ENCODE results near the gene ALG1L2.
A peak's percentile ranks its signal among the peaks of the same experiment; 100 is the strongest.
"Not testable (repeated sequence)": the region's sequence is repeated elsewhere in the genome, so short reads cannot be mapped to it uniquely, and the experiment has no call there.

ALG1L2 gene

DNA sequence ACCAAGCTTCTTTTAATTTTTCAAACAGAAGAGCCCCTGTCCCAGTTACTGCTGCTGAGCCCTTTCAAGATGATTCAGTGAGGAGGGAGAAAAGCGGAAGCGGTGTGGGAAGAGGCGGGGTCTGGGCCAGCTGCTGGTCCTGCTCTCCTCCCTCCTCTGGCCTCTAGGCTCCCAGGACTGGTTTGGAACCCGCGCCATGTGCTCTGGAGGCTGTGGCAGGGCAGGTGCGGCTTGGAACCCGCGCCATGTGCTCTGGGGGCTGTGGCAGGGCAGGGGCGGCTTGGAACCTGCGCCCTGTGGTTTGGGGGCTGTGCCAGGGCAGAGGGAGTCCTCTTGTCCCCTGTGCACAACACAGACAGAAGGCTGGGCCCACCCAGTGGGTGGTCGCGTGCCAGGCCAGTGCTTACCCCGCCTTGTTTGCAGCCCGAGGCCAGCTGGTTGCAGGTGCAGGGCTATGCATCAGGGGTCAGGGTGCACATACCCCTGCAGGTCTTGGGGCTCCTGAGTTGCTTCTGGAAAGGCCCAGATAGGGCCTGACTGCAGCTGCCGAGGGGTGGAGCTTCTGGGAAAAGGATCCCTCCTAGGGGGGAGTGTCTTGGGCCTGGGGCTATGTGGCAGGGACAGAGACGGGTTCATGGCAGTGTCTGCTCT is 12.2 kb downstream of the ALG1L2 start:
- DNase-seq (ENCODE audit: low read depth in 2 of 2): no peak

DNA sequence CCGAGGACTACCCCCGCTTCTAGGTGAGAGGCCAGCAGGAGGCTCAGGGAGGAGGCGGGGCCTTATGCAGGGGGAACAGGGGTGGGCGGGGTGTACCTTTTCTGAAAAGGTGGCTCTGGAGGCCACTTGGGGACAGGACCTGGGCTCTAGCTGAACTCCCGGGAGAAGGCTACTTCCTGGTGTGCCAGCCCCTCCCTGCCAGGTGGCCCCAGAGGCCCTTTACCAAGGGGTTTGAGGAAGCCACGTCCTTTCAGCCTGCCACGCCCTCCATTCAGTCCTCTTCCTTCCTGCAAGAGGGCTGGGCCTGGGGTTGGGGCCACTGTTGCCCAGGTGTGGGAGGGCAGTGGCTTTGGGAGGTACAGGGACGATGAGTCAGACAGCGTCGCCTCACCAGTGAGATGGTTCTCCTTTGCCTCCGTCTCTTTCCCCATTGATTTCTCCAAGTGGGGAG is 12.9 kb downstream of the ALG1L2 start:
- DNase-seq (ENCODE audit: low read depth in 2 of 2): not testable (repeated sequence)

GRCh38 chr3:130095858-130096257 is 14.2 kb downstream of the ALG1L2 start:
- not testable (repeated sequence) for DNase-seq (ENCODE audit: low read depth in 2 of 2)

DNA sequence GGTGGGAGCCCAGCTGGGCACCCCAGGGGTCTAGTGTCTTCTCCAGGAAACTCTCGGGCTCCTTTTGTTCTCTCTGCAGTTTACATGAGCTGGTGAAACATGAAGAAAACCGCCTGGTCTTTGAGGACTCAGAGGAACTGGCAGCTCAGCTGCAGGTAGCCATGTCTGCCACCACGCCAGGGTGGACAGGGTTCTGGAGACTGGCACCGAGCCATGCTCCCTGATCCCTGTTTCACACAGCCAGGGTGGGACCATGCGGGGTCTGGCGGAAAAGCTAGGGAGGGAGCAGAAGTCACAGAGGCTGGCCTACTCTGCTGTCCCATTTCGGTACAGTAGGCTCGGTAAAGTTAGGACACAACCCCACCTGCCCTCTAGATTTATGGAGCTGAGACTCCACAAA is 15.5 kb downstream of the ALG1L2 start:
- DNase-seq (ENCODE audit: low read depth in 2 of 2): not testable (repeated sequence)

DNA sequence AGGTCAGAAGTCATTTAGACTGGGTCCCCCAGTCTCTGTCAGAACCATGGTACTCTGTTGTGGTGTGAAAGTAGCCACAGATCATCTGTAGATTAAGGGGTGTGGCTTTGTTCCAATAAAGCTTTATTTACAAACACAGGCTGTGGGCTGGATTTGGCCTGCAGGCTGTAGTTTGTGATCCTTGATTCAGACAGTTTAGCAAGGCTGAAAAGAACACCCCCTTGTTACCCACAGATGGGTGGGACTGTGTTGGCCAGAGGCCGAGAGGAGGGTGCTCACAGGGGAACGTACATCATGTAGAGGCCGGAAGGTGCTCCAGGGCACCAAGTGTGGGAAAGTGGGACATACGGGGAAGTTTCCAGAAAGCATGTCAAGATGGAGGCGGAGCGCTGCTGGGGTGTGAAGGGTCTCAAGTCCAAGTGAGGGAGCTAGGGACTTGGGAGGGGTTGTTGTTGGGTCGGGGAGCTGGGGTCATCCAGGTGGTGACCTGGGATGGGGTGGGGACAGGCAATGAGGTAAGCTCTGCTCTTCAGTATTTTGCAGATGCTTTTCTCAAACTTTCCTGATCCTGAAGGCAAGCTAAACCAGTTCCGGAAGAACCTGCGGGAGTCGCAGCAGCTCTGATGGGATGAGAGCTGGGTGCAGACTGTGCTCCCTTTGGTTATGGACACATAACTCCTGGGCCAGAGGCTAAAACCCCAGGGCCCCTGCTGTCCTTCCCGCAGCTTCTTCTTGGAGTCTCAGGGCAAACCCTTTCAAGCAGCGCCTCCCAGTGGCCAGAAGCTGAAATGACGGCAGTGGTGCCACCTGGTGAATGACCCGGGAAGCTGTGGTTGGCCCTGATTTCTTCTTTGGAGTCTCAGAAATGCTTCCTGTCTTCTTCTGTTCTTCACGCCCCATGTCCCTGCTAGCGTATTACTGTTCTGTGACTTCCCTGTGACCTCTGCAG is 16.3 kb downstream of the ALG1L2 start:
- not testable (repeated sequence) for DNase-seq (ENCODE audit: low read depth in 2 of 2)

DNA sequence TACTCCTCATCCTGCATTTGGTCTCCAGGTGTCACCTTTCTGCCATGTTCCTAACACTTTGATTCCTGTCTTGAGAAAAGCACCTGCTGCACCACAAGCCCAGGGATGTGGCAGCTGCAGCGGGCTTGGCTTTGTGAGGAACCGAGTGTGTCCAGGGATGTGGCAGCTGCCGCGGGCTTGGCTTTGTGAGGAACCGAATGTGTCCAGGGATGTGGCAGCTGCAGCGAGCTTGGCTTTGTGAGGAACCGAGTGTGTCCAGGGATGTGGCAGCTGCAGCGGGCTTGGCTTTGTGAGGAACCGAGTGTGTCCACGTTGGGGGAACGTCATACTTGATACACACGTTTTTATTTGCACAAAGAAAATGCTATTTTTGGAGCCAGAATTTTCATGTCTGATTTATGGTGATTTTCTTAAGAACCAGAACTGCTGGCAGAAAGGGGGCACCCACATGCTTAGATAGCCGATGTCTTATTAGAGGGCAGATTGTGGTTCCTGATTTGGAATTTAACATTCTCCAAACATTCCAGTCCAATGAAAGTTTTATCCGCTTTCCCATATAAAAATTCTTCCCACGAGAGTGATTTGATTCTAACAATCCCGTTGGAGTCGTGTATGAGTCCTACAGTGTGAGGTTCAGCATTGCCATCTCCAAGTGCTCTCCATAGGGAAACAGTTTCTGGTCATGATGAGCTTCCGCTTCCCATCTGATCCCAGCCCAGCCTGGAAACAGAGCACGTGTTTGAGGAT is 17.2 kb downstream of the ALG1L2 start:
- not testable (repeated sequence) for DNase-seq (ENCODE audit: low read depth in 2 of 2)

- DNase-seq (ENCODE audit: low read depth in 2 of 2): not testable (repeated sequence)
Measured at GRCh38 chr3:130102545-130102944, 20.9 kb downstream of the ALG1L2 start.

- not testable (repeated sequence) for DNase-seq (ENCODE audit: low read depth in 2 of 2)
Measured at GRCh38 chr3:130104191-130104590, 22.6 kb downstream of the ALG1L2 start.

DNA sequence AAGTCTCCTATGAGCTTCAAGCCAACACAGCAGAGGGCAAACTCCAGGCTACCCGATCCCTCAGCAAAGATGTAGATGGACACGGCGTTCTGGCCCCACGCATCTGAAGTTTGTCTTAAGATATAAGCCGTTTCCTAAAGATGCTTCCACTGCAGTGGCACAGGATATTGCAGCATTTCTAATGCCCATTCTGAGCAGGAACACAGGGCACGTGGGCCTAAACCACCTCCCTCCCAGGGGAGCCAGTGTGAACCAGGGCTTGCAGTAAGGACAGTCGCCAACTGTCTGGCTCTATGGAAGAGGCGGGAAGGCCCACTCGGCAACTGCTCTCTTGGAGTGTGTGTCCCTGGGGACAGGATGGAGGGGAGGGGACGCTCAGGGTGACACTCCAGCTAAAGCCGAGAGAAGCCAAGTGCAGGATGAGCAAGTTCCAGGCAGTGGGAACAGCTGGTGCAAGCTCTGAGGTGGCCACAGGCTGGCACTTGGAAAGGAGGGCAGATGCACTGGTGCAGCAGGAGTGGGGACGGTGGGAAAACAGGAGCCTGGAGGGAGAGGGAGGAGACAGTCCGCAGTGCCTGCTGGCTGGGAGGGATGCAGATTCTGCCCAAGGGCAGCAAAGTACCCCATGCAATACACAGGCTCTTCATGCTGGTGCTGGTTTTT is 25.8 kb downstream of the ALG1L2 start:
- DNase-seq (ENCODE audit: low read depth in 2 of 2): not testable (repeated sequence)

DNA sequence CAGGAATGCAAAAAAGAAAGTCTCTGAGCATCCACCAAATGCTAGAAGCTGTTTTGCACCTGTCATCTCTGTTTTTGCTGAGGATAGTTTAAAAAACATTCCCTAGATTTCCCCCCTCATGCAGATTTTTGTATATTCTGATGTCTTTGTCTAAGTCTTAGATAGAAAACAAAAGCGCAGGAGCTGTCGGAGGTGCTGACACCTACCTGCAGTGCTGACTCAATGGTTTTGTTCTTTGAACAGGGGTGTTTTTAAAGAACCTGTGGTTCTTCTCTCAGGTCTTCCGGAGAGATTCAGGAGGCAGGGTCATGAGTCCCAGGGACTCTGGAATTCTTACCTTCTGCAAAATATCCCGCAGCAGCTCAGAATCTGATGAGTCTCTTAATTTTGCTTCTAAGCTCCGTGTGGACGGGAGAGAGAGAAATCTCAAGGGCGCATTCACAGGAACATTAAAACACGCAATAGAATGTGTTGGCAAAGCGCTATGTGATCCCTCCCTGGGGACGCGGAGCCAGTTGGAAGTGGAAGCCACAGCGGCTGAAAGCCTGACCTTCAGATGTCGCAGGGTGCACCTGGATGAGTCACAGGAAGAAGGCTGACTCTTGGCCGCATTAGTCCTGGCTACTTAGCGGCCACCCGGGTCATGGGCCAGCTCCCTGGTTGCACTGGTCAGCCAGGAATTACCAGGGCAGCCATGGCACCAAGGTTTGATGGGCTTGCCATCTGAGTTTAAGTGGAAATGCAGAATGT is 27.4 kb downstream of the ALG1L2 start:
- not testable (repeated sequence) for DNase-seq (ENCODE audit: low read depth in 2 of 2)

DNA sequence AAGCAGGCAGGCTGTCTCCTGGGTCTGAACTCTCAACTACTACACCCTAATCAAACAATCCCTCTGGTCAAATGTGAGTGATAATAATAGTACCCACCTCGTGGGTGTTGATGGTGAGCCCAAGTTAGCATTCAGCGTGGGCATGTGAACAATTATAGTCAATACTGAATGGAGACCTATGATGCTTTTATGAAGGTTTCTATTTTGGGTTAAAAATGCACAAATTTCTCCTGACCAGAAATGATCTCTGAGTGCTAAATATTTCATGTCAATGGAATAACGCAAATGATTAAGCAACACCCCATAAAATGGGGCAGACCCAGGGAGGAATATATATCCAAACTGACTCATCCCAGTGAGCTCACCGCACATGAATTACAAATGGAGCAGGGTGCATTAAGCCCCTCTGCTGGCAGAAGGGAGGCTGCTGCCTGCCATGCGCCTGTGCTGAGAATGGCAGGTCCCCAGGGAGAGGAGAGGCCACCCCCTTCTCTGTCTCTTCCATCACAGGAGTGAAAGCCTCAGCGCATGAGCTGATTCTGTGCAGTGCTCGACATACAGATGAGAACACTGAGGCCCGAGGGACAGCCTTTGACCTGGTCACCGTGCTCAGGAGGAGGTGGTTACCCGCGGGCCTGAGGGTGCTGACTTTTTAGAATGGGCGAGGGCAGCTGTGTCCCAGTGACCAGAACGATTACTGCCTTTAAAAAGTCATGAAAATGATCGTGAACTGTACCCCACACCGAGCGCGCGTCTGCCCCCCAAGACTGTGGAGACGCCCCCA is 28.9 kb downstream of the ALG1L2 start:
- DNase-seq (ENCODE audit: low read depth in 2 of 2): peak; percentile 70 to 75

GRCh38 chr3:130111185-130111864 is 29.7 kb downstream of the ALG1L2 start:
- DNase-seq (ENCODE audit: low read depth in 2 of 2): peak; percentile 95 to 96

GRCh38 chr3:130111865-130112747 is 30.5 kb downstream of the ALG1L2 start:
- peak; percentile 90 for DNase-seq (ENCODE audit: low read depth in 2 of 2)

- DNase-seq (ENCODE audit: low read depth in 2 of 2): not testable (repeated sequence)
Measured at GRCh38 chr3:130112748-130113073, 31.1 kb downstream of the ALG1L2 start.

- DNase-seq (ENCODE audit: low read depth in 2 of 2): not testable (repeated sequence)
Measured at GRCh38 chr3:130115400-130115799, 33.8 kb downstream of the ALG1L2 start.

DNA sequence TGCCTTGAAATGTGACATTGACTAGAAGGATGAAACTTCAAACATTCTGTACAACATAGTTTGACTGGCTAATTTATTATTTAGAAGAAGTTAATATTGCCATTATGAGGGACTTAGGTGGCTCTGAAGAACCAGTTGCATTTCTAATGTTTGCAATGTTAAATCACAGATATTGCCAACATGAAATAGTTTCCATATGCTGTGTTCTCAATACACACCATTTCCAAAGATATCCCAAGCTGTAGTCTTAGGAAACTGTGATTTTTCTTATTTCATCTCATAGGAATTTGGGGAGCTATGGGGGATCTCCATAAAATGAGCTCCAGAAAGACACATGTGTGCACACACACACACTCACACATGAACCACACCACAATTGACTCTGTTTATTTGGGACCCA is 36.3 kb downstream of the ALG1L2 start:
- peak in 1 of 2 experiments; percentile 39 for DNase-seq (ENCODE audit: low read depth in 2 of 2)

- not testable (repeated sequence) for DNase-seq (ENCODE audit: low read depth in 2 of 2)
Measured at GRCh38 chr3:130119824-130120223, 38.2 kb downstream of the ALG1L2 start.

DNA sequence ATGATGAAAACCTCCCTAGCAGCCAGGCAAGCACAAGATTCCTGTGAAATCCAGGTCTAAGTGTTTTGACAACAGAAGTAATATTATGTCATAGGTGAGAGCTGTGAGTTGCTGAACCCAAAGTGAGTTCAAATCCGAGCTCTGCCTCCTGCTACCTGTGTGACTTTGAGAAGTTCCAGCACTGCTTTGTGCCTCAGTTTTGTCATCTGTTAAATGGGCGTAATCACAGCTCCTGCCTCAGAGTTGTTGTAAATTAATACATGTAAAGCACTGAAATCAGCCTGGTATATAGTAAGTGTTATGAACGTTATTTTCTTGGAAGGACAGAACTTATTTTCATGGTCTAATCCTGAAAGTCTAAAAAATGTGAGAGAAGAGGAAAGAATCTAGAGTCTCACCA is 38.7 kb downstream of the ALG1L2 start:
- DNase-seq (ENCODE audit: low read depth in 2 of 2): not testable (repeated sequence)
